NCI-H146 treated with DMSO at 0.1 percent for 48 hours (cell line): Measurements from ENCODE around the gene MEN1.
"Not testable (repeated sequence)": the region's sequence is repeated elsewhere in the genome, so short reads cannot be mapped to it uniquely, and the experiment has no call there.

Experiments
- DNase-seq: peaks from one replicate; lab custom pipeline; 2025; ENCODE audit not compliant: unreplicated experiment; lab: John Stamatoyannopoulos, UW

The MEN1 gene

DNA sequence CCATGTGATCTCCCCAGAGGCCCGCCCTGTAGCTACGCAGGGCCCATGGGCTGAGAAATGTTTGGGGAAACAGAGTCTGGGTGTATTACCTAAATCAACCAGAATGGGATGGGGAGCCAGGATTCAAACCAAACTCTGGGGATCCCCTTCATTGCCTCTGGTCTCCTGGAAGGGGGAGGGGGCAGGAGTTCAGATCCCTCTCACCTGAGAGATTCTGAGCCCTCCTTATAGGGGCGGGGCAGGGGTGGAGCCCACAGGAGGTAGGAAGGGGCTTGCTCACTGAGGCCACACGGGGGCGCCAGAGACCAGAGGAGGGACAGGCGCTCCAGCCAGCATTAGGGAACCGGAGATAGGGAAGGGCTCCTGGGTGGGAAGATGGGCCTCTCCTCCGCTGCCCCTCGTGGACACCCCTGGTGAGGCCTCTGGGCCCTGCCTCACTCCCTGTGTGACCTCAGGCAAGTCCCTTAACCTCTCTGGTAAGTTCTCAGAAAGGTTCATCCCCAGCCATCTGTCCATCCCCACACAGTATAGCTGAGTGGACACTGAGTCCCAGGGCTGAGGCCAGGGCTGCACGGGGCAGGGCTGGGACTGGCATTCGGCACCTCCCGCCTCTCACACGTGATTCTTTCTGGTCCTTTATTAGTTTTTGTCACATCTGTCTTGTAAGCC lies 36.8 kb upstream of the MEN1 start:
- peak; percentile 85 for DNase-seq

DNA sequence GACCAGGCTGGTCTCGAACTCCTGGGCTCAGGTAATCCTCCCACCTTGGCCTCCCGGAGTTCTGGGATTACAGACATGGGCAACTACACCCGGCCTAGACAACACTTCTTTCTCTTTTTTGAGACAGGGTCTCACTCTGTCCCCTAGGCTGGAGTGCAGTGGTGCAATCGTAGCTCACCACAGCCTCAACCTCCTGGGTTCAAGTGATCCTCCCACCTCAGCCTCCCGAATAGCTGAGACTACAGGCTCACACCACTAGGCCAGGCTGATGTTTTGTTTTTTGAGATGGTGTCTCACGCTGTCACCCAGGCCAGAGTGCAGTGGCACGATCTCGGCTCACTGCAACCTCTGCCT lies 35.4 kb upstream of the MEN1 start:
- not testable (repeated sequence) for DNase-seq

DNA sequence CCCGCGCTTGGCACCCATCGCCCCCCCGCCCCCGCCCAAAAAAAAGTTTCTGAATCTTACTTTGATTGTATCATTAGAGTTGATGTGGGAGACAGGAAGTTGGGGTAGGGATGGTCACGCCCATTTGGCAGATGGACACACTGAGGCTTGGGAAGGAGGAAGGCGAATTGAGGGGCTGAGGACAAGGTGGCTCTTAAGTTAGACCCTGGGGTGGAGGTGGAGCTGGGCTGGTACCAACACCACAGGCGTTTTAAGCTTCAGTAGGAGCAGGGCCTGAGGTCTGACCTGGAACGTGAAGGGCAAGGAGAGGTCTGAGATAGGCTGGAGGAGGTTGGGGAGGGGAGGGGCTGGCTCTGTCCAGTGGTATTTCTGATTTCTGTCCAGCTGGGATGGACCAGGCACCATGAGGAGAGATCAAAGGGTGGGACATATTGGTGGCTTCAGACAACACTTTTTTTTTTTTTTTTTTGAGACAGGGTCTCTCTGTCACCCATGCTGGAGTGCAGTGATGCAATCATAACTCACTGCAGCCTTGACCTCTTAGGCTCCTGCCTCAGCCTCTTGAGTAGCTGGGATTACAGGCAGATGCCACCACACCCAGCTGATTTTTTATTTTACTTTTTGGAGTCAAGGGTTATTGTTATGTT lies 34.9 kb upstream of the MEN1 start:
- no peak for DNase-seq

DNA sequence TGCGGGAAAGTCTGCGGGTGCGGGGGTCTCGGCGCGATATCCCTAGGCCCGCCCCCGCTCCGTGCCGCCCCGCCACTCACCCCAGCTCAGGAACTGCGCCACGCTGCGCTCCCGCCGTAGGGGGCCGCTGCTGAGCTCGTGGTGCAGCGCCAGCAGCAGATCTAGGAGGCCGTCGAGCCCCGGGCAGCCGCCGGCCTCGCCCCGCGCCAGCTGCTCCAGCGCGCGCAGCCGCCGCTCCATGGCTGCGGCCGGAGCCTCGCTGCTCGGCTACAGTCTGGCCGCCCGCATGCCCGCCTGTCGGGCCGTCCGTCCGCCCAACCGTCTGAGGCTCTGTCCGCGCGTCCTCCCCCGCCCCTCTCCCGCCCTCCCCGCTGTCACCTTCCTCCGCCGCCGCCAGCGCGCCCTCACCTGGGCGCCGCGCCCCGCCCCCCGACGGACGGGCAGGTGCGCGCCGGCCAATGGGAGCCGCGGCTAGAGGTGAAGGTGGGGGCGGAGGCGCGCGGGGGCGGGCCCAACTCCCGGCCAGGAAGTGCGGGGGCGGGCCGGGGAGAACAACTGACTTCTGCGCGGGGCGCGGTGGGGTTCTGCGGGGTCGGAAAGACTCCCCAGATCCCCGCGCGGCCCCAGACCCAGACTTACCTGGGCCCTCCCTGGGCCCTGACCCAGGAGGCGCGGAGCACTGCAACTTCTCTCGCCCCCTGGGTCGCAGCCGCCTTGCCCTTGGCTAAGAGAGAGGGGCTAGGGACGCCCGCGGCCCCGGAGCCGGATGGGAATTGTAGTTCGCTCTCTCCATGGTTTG lies 34.2 kb upstream of the MEN1 start, which contains the start of gene CDC42BPG:
Gene CDC42BPG (minus strand): TSS at position 324 of the 799 bp plus-strand sequence. CDS start 84 bp downstream, at position 240.
- peak; percentile 63 for DNase-seq

DNA sequence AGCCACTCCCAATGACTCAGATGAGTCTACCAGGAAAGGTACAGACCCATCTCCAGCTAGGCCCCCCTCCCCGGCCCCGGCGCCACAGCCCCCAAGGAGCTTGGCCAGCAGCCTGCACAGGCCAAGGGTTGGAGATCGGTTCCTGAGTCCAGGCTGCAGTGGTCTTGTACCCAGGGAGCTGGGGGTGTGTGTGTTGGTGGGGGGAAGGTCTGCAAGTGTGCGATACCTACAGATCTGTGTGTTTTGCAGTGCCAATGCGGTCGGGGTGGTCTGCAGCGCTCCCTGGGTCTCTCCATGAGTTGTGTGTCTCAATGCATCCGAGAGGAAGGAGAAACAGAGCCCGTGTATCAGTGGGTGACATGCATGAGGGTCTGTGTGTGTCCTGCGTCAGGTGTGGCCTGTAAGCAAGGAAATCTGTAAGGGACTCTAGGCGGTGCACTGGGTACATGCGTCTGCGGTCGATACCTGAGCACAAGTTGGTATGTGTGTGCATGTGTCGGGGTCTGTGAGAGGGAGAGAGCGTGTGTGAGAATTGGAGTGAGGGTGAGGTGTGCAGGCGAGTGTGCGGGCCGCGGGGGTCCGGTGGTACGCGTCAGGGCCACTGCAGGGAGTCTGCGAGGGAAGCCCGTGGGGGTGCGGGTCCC lies 33.5 kb upstream of the MEN1 start:
- DNase-seq = peak; percentile 19

DNA sequence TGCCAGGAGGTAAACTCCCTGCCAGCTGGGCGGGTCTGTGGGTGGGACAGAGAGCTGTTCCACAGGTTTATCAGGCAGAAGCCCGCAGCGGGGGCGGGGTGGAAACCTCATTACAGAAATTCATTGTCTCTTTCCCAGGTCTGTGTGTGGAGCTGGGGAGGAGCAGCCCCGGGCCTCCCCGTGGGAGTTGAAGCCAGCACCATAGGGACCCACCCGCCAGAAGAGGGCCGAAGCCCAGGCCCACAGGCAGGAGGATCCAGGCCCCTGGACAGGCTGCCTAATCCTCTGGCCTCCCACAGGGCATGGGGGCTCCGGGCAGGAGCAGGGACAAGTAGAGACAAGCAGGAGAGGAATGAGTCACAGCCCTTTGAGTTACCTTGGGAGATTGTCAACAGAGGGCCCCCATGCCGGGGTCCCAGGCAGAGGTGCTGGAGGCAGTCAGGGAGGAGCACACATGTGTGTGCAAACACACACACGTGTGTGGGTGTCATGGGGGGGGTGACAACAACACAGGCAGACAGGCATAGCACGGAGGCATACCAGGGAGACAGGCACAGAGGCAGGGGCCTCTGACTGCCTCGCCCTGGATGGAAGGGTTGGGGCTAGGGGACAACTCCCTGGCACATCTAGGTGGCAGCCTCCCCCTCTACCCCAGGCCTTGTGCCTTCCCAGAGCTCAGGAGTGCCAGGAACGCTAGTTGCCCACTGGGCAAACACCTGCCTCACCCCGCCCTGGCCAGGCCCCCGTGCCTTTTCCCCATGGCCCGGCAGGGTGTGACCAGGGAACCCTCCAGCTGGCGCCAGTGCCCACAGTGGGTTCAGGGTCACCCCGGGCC lies 32.7 kb upstream of the MEN1 start:
- DNase-seq = peak; percentile 16

DNA sequence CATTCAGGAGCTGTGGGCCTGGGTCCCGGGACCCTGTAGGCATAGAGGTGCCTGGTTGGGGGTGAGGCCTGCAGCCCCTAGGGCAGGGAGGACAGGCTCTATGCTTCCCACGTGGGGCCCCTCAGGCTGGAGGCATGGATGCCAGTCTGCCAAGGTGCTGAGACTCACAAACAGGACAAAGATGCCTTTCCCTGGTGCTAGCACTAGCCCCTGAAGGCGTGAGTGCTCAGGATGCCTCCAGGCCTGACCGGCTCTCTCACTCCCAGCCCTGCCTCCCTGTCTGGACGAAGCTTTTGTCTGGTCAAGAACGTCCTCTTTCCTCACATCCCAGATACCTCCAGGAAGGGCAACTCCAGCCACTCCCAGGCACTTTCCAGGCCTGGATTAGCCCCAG lies 32.0 kb upstream of the MEN1 start:
- DNase-seq = no peak

DNA sequence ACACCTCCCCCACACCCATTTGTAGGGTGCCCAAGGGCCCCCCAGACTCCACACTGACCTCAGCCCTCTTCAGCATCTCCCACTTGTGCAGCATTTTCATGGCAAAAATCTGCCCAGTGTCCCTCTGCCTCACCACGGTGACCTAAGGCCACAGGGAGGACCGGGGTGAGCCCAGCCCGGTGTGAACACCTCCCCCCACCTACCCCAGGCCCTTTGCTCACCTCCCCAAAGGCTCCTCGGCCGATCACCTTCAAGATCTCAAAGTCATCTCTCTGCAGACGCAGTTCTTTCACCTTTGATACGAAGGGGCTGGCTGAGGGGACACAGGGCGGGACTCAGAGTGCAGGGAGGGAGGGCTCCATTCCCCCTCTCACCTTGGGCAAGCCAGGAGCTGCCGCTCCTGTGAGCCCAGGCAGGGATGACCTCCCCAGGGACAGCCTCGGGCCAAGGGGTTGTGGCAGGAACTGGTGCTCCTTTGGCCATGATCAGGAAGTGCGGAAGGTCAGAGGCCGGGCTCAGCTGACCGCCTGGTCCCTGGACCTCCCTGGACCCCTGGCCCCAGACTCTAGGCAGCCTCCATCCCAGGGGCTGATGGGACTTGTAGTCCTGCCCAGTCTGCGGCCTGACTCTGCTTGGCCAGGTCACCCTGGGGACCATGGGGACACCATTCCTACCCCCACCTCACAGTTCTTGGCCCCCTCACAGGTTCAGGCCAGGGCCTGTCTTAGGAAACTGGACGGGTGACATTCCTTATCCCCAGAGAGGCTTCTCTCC lies 31.4 kb upstream of the MEN1 start:
- no peak for DNase-seq

DNA sequence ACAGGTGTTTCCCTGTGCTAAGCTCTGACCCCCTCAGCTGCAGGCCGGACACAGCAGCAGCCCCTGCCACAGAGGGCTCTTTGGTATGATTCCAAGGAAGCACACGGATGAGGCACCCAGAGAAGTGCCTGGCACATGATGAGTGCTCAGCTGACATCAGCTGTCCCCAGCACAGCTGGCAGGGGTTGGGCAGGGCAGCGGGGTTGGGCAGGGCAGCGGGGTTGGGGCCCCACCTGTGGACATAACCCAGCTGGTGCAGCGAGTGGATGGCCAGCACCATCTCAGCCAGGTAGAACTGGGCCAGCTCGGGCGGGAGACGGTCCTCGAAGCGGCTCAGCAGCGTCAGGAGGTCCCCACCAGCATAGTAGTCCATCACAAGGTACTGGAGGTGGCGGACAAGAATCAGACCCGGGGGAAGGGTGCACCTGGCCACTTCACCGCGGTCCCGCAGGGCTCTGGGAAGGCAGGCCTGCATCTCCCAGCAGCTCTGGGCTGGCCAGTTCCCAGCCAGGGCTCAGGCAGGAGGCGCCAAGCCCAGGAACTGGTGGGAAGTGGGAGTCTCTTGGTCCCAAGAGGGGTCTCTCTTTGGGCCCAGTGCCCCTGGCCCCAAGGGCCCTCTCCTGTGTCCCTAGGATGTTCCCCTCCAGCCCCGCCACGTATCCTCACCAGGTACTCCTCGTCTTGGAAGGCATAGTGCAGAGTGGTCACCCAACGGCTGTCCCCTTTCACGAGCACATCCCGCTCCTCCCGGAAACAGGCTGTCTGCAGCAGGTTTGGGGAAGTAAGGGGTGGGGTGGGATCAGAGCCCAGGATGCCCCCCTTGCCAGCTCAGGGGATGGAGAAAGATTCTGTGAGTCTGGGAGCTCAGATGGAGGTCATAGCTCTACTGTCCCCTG lies 29.8 kb upstream of the MEN1 start:
- no peak for DNase-seq

DNA sequence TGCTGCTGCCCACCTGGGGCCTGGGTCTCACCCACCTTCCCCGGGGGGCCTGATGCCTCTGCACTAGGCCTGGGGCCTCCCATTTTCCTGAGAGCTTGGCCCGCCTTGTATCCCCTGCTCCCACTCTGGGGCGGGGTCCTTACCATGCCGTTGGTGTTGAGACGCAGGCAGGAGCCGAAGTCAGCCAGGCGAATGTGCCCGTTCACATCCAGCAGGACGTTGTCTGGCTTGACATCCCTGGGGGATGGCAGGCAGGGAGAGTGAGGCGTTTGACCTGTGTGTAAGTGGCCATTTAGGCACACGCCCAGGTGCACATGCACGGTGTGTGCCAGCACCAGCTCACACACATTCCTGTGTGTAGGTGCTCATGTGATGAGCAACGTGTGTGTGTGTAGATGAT lies 29.0 kb upstream of the MEN1 start:
- DNase-seq = no peak

DNA sequence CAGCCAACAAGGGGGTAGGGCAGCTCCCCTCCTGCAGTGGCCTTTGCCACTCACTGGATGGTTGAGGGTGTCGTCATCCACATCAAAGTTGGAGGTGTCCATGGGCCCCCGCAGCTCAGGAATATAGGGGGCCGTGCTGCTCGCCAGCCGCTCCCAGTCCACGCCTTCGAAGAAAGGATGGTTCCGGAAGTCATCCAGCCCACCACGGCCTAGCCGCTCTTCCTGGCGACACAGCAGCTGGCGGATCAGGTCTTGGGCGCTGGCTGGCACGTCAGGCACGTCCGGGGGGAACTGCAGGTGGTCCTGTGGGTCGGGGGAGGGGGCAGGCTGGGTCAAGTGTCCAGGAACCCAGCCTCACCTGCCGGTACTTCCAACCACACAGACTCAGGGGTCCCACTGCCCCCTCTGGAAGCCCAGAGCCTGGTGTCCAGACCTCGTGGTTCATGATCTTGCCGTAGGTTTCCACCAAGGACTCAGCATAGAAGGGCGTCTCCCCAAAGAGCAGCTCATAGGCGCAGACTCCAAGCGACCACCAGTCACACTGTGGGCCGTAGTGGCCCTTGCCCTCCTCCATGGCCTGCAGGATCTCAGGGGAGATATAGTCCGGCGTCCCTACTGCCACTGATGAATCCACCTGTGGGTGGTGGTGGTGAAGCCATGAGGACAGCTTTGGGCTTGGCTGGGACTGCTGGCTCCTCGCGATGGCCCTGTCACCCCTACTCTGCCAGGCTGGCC lies 28.4 kb upstream of the MEN1 start:
- DNase-seq = no peak

DNA sequence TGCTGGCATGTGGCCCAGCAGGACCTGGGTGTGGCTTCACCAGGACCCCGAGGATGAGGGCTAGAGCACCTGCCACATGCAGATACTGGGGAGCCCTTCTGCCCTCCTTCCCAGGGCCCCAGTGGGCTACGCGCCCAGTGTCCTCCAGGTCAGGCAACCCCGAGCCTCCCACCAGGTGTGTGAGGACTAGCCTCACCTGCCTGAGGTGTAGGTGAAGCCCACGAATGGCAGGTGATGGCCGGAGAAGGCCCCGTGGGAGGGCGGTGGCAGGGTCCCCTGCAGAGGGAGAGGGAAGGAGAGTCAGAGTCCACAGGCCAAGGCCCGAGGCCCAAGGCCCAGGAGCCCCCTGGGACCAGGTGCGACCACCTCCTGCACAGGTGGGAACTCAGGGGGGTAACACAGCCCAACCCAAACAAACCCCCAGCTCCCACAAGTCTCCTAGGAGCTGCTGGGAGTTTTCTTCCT lies 27.6 kb upstream of the MEN1 start:
- no peak for DNase-seq

DNA sequence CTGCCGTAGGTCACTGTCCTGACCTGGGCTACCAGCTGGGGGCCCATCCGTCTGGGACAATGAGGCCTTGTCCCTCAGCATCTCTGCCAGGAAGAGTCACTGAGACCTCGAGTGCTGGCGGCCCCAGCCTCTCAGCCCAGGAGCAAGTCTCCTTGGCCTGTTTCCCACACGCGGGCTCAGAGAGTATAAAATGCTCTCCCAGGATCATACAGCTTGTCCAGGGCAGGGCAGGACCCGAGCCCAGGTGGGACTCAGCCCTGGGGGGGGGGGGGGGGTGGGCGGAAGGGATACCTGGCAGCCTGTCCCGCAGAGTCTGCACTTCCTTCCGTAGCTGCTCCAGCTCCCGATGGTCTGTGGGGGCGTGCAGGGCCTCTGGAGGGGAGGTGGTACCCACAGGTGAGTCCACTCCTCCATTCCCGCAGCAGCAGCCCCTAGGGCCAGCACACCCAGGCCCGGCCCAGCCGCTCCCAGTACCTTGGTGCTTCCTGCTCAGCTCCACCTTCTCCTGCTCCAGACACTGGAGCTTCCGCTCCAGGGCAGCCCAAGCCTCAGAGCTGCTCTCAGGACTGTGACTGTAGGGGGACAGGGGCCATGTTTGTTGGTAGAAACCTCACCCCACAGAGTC lies 26.2 kb upstream of the MEN1 start:
- DNase-seq = no peak

DNA sequence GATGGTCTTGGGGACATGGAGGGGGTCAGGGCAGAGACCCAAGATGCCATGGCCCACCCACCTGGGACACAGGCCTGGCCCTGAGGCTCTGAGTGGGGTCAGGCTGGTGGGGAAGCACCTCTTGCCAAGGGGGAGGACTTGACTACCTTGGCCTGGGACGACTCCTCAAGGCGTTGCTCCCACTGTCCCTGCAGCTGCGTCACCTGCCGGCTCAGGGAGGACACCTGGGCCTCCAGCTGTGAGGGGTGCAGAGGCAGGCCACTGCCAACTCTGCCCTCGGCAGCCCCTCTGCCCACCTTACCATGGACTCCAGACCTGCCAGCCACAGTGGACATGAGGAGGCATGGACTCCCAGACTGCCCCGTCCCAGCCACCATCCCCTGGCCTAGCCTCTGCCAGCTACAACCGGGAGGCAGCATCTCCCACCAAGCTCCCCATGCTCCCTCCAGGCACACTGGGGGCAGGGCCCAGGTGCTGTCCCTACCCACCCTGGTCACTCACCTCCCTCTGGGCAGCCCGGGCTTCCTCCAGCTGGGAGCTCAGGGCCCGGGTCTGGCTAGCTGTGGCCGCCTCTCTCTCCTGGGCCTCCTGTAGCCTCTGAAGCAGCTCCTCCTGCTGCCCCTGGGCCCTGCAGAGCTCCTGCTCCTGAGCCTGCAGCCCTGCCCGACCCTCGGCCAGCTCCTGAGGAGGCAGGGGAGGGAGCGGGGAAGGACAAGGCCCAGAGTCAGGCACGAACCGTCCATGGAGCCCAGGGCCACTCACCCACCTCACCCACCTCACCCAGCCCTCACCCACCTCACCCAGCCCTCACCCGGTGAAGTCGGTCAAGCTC lies 25.5 kb upstream of the MEN1 start:
- no peak for DNase-seq

DNA sequence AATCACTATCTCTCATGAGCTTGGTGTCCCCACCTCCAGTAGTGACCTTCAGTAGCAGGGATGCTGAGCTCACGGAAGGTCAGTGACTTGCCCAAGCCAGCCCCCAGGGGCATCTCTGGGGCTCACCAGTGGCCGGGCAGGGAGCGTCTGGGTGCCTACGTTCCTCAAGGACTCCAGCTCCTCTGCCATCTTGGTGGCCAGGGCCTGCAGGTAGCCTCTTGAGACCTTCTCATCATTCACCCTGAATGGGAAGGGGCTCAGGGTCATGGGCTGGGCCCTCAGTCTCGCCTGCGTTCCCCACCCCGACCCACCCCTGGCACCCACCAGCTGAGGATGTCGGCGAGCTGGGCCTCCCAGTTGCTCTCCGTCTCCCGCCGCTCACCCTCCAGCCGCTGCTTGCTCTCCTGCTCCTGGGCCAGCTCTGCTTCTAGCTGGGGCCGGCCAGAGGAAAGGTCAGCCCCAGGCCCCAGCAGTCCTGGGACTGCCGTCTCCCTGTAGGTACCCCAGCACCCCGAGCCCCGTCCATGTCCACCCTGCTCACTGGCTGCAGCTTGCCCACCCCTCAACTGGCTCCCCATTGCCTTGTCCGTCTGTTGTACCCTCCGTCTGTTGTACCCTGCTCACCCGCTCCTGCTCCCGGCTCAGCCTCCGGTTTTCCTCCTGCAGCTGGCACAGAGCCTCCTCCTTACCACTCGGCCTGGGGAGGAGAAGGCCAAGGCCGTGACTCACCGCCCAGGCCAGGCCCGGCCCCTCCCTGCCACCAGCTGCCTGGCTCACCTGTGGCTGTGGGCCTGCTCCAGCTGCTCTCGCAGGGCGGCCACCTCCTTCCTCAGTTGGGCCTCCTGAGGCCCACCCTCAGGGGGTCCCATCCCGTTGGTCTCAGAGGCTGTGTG lies 24.6 kb upstream of the MEN1 start:
- DNase-seq = no peak
